Endothelial cell of umbilical vein (primary cell): ENCODE data around the gene S100A16. TPM values are rescaled to one million over a fixed set of nuclear protein-coding genes. Genes with fewer than 3 reads are reported as not detected.
A peak's percentile ranks its signal among the peaks of the same experiment; 100 is the strongest.

ENCODE experiments used
- BruUV-seq: library from RNA; stranded (reverse); fragments of 400-500 nt; replicated peaks from 2 replicates; lab custom pipeline; 2021; lab: Mats Ljungman, UMichigan
- CTCF ChIA-PET: fragments of 300-600, 350-600 bp; sonication (Branson Sonifier 250); formaldehyde crosslinking; loops from one replicate; lab custom pipeline; 2021; ENCODE audit warnings: antibody characterized with exemption, inconsistent platforms; lab: Charles Lee
- POLR2A ChIA-PET: fragments of 300-600, 350-600 bp; sonication (Branson Sonifier 250); formaldehyde crosslinking; loops from one replicate; lab custom pipeline; 2021; ENCODE audit warnings: antibody characterized with exemption, inconsistent platforms; lab: Charles Lee
- DNase-seq: peaks from one replicate; pipeline ENCODE4 v3.0.0-alpha.2; 2011; ENCODE audit warnings: low read depth, low spot score
- FAIRE-seq: peaks from 2 replicates; lab custom pipeline; 2011; peaks lifted over from hg19 to GRCh38; lab: Jason Lieb, UNC
- H2AFZ ChIP-seq: 2 replicates; pipeline ENCODE4 v1.6.0; 2012; ENCODE audit warnings: low read depth, low read length, control low read depth, inconsistent platforms
- H3K27ac ChIP-seq: 2 replicates; pipeline ENCODE4 v1.5.1; 2011; ENCODE audit warnings: low read depth, mild to moderate bottlenecking, control low read depth, low read length, moderate library complexity; ENCODE audit not compliant: insufficient read depth
- H3K27me3 ChIP-seq, 2 experiments: 2 replicates each; pipeline versions ENCODE4 v1.6.0 to v1.6.1; 2011; ENCODE audit warnings: low read length in 2 of 2, mixed read lengths in 1 of 2; ENCODE audit not compliant: control insufficient read depth in 2 of 2, insufficient read depth in 2 of 2
- H3K36me3 ChIP-seq, 2 experiments: 2 replicates in 1 of 2; 3 replicates in 1 of 2; pipeline ENCODE4 v1.5.1; 2011; ENCODE audit warnings: low read length in 2 of 2, mild to moderate bottlenecking in 1 of 2, moderate library complexity in 1 of 2; ENCODE audit not compliant: control insufficient read depth in 2 of 2, insufficient read depth in 2 of 2; ENCODE audit errors: extremely low read depth in 1 of 2
- H3K4me1 ChIP-seq: 3 replicates; pipeline ENCODE4 v1.5.1; 2011; ENCODE audit warnings: mild to moderate bottlenecking, low read length; ENCODE audit not compliant: control insufficient read depth, insufficient read depth; ENCODE audit errors: extremely low read depth
- H3K4me2 ChIP-seq: 2 replicates; pipeline ENCODE4 v1.6.1; 2011; ENCODE audit warnings: low read length, control low read depth, mixed read lengths; ENCODE audit not compliant: insufficient read depth
- H3K4me3 ChIP-seq, 3 experiments: fragments of 200-600 bp in 1 of 3; sonication (generic), shearing (Covaris generic) in 1 of 3; replicated peaks in 1 of 3; 2 replicates each; pipeline ENCODE4 v1.5.1; 2011 to 2016; ENCODE audit warnings: control low read depth in 3 of 3, low read length in 3 of 3, mild to moderate bottlenecking in 2 of 3, inconsistent platforms in 1 of 3, low read depth in 1 of 3, moderate library complexity in 1 of 3; ENCODE audit not compliant: insufficient read depth in 1 of 3
- H3K79me2 ChIP-seq: 2 replicates; pipeline ENCODE4 v1.6.0; 2012; ENCODE audit warnings: low read length, inconsistent platforms; ENCODE audit not compliant: control insufficient read depth, insufficient read depth
- H3K9ac ChIP-seq: replicated peaks from 2 replicates; pipeline ENCODE3; 2011; ENCODE audit warnings: low read length, control low read depth; ENCODE audit not compliant: insufficient read depth; ENCODE audit errors: extremely low read depth
- H3K9me1 ChIP-seq: replicated peaks from 3 replicates; pipeline ENCODE4 v1.6.0; 2011; ENCODE audit warnings: mild to moderate bottlenecking, low read length; ENCODE audit not compliant: control insufficient read depth, insufficient read depth; ENCODE audit errors: extremely low read depth
- H3K9me3 ChIP-seq: replicated peaks from 2 replicates; pipeline ENCODE4 v1.5.1; 2012; ENCODE audit warnings: low read length, inconsistent platforms; ENCODE audit not compliant: control insufficient read depth, insufficient read depth
- H4K20me1 ChIP-seq: replicated peaks from 2 replicates; pipeline ENCODE3; 2011; ENCODE audit warnings: mild to moderate bottlenecking, low read length; ENCODE audit not compliant: control insufficient read depth, insufficient read depth; ENCODE audit errors: extremely low read depth
- CTCF ChIP-seq, 2 donors: IDR thresholded peaks; 1 replicate in 1 of 2; 2 replicates in 1 of 2; pipeline ENCODE4 v1.5.1; 2011; ENCODE audit warnings: low read length in 2 of 2, mild to moderate bottlenecking in 2 of 2, moderate library complexity in 2 of 2, control low read depth in 1 of 2, inconsistent platforms in 1 of 2, low read depth in 1 of 2; ENCODE audit not compliant: insufficient read depth in 1 of 2; ENCODE audit errors: extremely low read depth in 1 of 2
- EZH2 ChIP-seq: IDR thresholded peaks from 2 replicates; pipeline ENCODE4 v1.6.1; 2012; ENCODE audit warnings: borderline replicate concordance, low read depth, mild to moderate bottlenecking, moderate library complexity, low read length, inconsistent platforms; ENCODE audit not compliant: severe bottlenecking
- FOS ChIP-seq: IDR thresholded peaks from 2 replicates; pipeline ENCODE4 v1.6.1; 2011; ENCODE audit warnings: mild to moderate bottlenecking, low read length, moderate library complexity, borderline replicate concordance; ENCODE audit not compliant: insufficient read depth
- GATA2 ChIP-seq: IDR thresholded peaks from 2 replicates; pipeline ENCODE4 v1.7.0; 2011; ENCODE audit warnings: low read depth, mild to moderate bottlenecking, moderate library complexity, mixed read lengths, low read length; ENCODE audit not compliant: insufficient read length, insufficient read depth
- JUN ChIP-seq: IDR thresholded peaks from 2 replicates; pipeline ENCODE4 v1.6.1; 2011; ENCODE audit warnings: borderline replicate concordance, low read depth; ENCODE audit not compliant: insufficient read length, insufficient read depth
- MAX ChIP-seq: IDR thresholded peaks from 2 replicates; pipeline ENCODE4 v1.6.1; 2011; ENCODE audit not compliant: insufficient read depth, insufficient read length
- MYC ChIP-seq: IDR thresholded peaks from one replicate; pipeline ENCODE4 v1.6.1; 2011; ENCODE audit warnings: mild to moderate bottlenecking, low read depth, low read length
- POLR2A ChIP-seq: IDR thresholded peaks from 2 replicates; pipeline ENCODE4 v1.6.1; 2012; ENCODE audit warnings: low read depth, mild to moderate bottlenecking, control low read depth, low read length
- POLR2AphosphoS5 ChIP-seq: IDR thresholded peaks from 2 replicates; pipeline ENCODE4 v1.6.1; 2012; ENCODE audit warnings: low read depth, mild to moderate bottlenecking, control low read depth, low read length, moderate library complexity; ENCODE audit not compliant: insufficient read depth
- dilution Hi-C: fragments of 300-500 bp; cut with MboI; formaldehyde crosslinking; loops from one replicate; pipeline ENCODE4 v1.15.0; 2019; ENCODE audit warnings: low sequenced_read_pairs; ENCODE audit not compliant: extremely low pct_ligation_motif_present
- intact Hi-C: fragments of 100-400 bp; cut with micrococcal nuclease; formaldehyde crosslinking; loops from one replicate; pipeline ENCODE4 v1.10.0; 2022
- polyA plus RNA-seq, 4 experiments: library from polyadenylated mRNA; depleted of rRNA in 3 of 4; stranded (reverse) in 3 of 4; unstranded in 1 of 4; fragments of >200 nt; gene quantifications; 2 replicates each; pipeline versions ENCODE4 v1.2.1 to v1.2.3, GENCODE V29; 2011 to 2012; ENCODE audit warnings: missing spikeins in 1 of 4
- total RNA-seq: library from RNA; stranded (reverse); gene quantifications from 2 replicates; pipeline ENCODE4 v1.2.3, GENCODE V29; 2021

Gene S100A16
- total and polyA plus RNA-seq, 2 donors (not counting 3 experiments of a cell fraction or from before 2014, with no cell fraction given): 701 to 1,770 TPM

GRCh38 chr1:153572569-153573015 is 40.3 kb downstream of the S100A16 start:
- POLR2A ChIA-PET: interaction anchor here (0.6 to 1.5 kb wide), 9 partner anchors 34 to 74 kb away, joined by 3 to 13 read pairs (median 3); partner anchors contain the start of genes CHTOP, S100A13 and S100A16
- no peaks in the 10 kb centered on the region for H3K9me1 ChIP-seq
- no peak for TF ChIP-seq JUN
- no peak for TF ChIP-seq POLR2A
- peak; percentile 89 to 96 for TF ChIP-seq CTCF (IDR thresholded peaks at IDR 0.05; ENCODE audit: extremely low read depth in 1 of 2, insufficient read depth in 1 of 2, low read depth in 1 of 2, low read length in 2 of 2)
- TF ChIP-seq MAX: no peak
- peak; percentile 38 for TF ChIP-seq FOS
- no peak for TF ChIP-seq EZH2
- TF ChIP-seq MYC: no peak
- TF ChIP-seq POLR2AphosphoS5: no peak
- TF ChIP-seq GATA2: no peak
- no peak overlapping the region for H3K4me2 ChIP-seq
- CTCF ChIA-PET: interaction anchor here (0.7 to 6.3 kb wide), 42 partner anchors 9 to 415 kb away, joined by 3 to 216 read pairs (median 6); partner anchors contain the start of genes CHTOP, NPR1, S100A1 and S100A13
- H3K9me3 ChIP-seq: no peaks in the 10 kb centered on the region
- no peaks in the 10 kb centered on the region for H3K27me3 ChIP-seq
- no peak overlapping the region for H3K4me3 ChIP-seq
- DNase-seq (peak; percentile 93), FAIRE-seq (peak; percentile 96)
- H3K4me1 ChIP-seq: peaks cover 15% of the 10 kb centered on the region
- no TSS peak for BruUV-seq
- intact Hi-C loops (loop anchor here (1.0 to 2.0 kb wide), 9 partner anchors 26 to 414 kb away; partner anchors contain the start of genes CHTOP, RAB13, S100A13 and SNAPIN), dilution Hi-C loops (no loop called here)
- no peaks in the 10 kb centered on the region for H3K36me3 ChIP-seq
- no peaks in the 10 kb centered on the region for H3K79me2 ChIP-seq
- H4K20me1 ChIP-seq: no peaks in the 10 kb centered on the region
- H3K27ac ChIP-seq: no peak overlapping the region
- no peak overlapping the region for H3K9ac ChIP-seq
- H2AFZ ChIP-seq: peak overlapping the region; percentile 2
